Endodermal cell (in vitro differentiated cells): ENCODE measurements around the gene AIRE. TPM values are rescaled to one million over a fixed set of nuclear protein-coding genes. Genes with fewer than 3 reads are reported as not detected.
A peak's percentile ranks its signal among the peaks of the same experiment; 100 is the strongest.

Experiments
- DNase-seq: peaks from one replicate; pipeline ENCODE4 v3.0.0-alpha.2; 2017
- H3K27ac ChIP-seq: 2 replicates; pipeline ENCODE4 v1.5.1; 2013; ENCODE audit warnings: mild to moderate bottlenecking, low read depth, low read length, moderate library complexity
- H3K27me3 ChIP-seq: 2 replicates; pipeline ENCODE4 v1.6.1; 2013; ENCODE audit warnings: mild to moderate bottlenecking, low read length, moderate library complexity; ENCODE audit not compliant: insufficient read depth, control insufficient read depth, poor library complexity, severe bottlenecking
- H3K36me3 ChIP-seq: 2 replicates; pipeline ENCODE4 v1.7.0; 2013; ENCODE audit warnings: mild to moderate bottlenecking, low read length, moderate library complexity; ENCODE audit not compliant: control insufficient read depth, insufficient read depth
- H3K4me1 ChIP-seq: one replicate; pipeline ENCODE4 v1.7.0; 2013; ENCODE audit warnings: low read length; ENCODE audit not compliant: control insufficient read depth, insufficient read depth
- H3K4me3 ChIP-seq: 2 replicates; pipeline ENCODE4 v1.5.1; 2013; ENCODE audit warnings: mild to moderate bottlenecking, low read length, moderate library complexity
- H3K9ac ChIP-seq: 2 replicates; pipeline ENCODE4 v1.6.1; 2013; ENCODE audit warnings: mild to moderate bottlenecking, low read length, moderate library complexity; ENCODE audit not compliant: poor library complexity, severe bottlenecking; ENCODE audit errors: extremely low read depth
- H3K9me3 ChIP-seq: 2 replicates; pipeline ENCODE4 v1.6.1; 2013; ENCODE audit warnings: mild to moderate bottlenecking, low read length, moderate library complexity; ENCODE audit not compliant: control insufficient read depth
- H3K27ac Mint-ChIP-seq: 2 replicates; pipeline ENCODE4 v1.8.0; 2020; ENCODE audit warnings: mixed read lengths
- H3K27me3 Mint-ChIP-seq: 2 replicates; pipeline ENCODE4 v1.8.0; 2021; ENCODE audit warnings: mild to moderate bottlenecking, mixed read lengths; ENCODE audit not compliant: insufficient read depth
- H3K36me3 Mint-ChIP-seq: 2 replicates; pipeline ENCODE4 v1.8.0; 2020; ENCODE audit warnings: low read depth, mixed read lengths
- H3K4me1 Mint-ChIP-seq: 2 replicates; pipeline ENCODE4 v1.8.0; 2020; ENCODE audit warnings: mixed read lengths
- H3K4me3 Mint-ChIP-seq: 2 replicates; pipeline ENCODE4 v1.8.0; 2020; ENCODE audit warnings: mild to moderate bottlenecking, moderate library complexity, mixed read lengths
- H3K9me3 Mint-ChIP-seq: 2 replicates; pipeline ENCODE4 v1.8.0; 2020; ENCODE audit warnings: mild to moderate bottlenecking, mixed read lengths
- CTCF ChIP-seq: fragments of 200-600 bp; sonication (generic); conservative IDR thresholded peaks from 2 replicates; pipeline ENCODE4 v1.5.0; 2021; ENCODE audit warnings: antibody characterized with exemption, mild to moderate bottlenecking
- whole genome bisulfite sequencing, 2 experiments: methylation state at CpG; one replicate each; pipeline versions ENCODE4 v1.1.5 to v1.1.7; 2013; ENCODE audit warnings: missing lambda C conversion rate in 2 of 2, mixed read lengths in 1 of 2; ENCODE audit not compliant: insufficient coverage in 1 of 2, insufficient read length in 1 of 2; 5-methylcytosine and 5-hydroxymethylcytosine counted together
- total RNA-seq, 2 donors: library from RNA; stranded (reverse); fragmentation: NEBNext Ultra II Directional in 1 of 2; extraction: Animal tissue kit (Norgen Biotek cat#: 25700) in 1 of 2; gene quantifications; 2 replicates in 1 of 2; 3 replicates in 1 of 2; pipeline ENCODE4 v1.2.1, GENCODE V29; 2021

Gene AIRE
- total RNA-seq, 2 donors from 2014 or later, result 1.2 to 2.7 TPM

- 93 to 94% methylated on average over 14 to 17 of the region's 17 CpGs for WGBS, 2 experiments
- no peaks in the 10 kb centered on the region for H3K27me3 Mint-ChIP-seq
- DNase-seq, result no peak
- H3K36me3 Mint-ChIP-seq, result peaks cover 7% of the 10 kb centered on the region
- Histone ChIP-seq H3K36me3 (no peaks in the 10 kb centered on the region), H3K27me3 (no peaks in the 10 kb centered on the region), H3K27ac (no peak overlapping the region), H3K9ac (peak overlapping the region; percentile 88), H3K4me1 (peaks cover 22% of the 10 kb centered on the region), H3K4me3 (peak overlapping the region; percentile 74), H3K9me3 (peaks cover 26% of the 10 kb centered on the region)
- peak overlapping the region; percentile 21 for H3K27ac Mint-ChIP-seq
- TF ChIP-seq CTCF, result no peak
- peaks cover 36% of the 10 kb centered on the region for H3K4me1 Mint-ChIP-seq
- peaks cover 53% of the 10 kb centered on the region for H3K9me3 Mint-ChIP-seq
- H3K4me3 Mint-ChIP-seq, result no peak overlapping the region
Measured at GRCh38 chr21:44344541-44345183, 59.0 kb downstream of the AIRE start.

GRCh38 chr21:44345495-44345894 is 59.8 kb downstream of the AIRE start:
- Histone ChIP-seq H3K9me3 (peaks cover 26% of the 10 kb centered on the region), H3K9ac (peak overlapping the region; percentile 3), H3K4me3 (peak overlapping the region; percentile 74), H3K27me3 (no peaks in the 10 kb centered on the region), H3K27ac (no peak overlapping the region), H3K36me3 (no peaks in the 10 kb centered on the region), H3K4me1 (peaks cover 13% of the 10 kb centered on the region)
- 63 to 88% methylated on average over 9 to 11 of the region's 11 CpGs for WGBS, 2 experiments
- Mint-ChIP-seq H3K36me3 (peaks cover 7% of the 10 kb centered on the region), H3K4me3 (no peak overlapping the region), H3K27me3 (no peaks in the 10 kb centered on the region), H3K9me3 (peaks cover 48% of the 10 kb centered on the region), H3K27ac (no peak overlapping the region), H3K4me1 (peaks cover 28% of the 10 kb centered on the region)
- no peak for DNase-seq
- no peak for TF ChIP-seq CTCF

GRCh38 chr21:44347911-44348451 is 62.3 kb downstream of the AIRE start:
- H3K27ac ChIP-seq, result no peak overlapping the region
- no peak for TF ChIP-seq CTCF
- peaks cover 2% of the 10 kb centered on the region for H3K4me1 ChIP-seq
- Mint-ChIP-seq H3K4me3 (no peak overlapping the region), H3K27ac (no peak overlapping the region), H3K9me3 (peaks cover 28% of the 10 kb centered on the region), H3K36me3 (peaks cover 6% of the 10 kb centered on the region), H3K4me1 (peaks cover 7% of the 10 kb centered on the region), H3K27me3 (peaks cover 1% of the 10 kb centered on the region)
- H3K9me3 ChIP-seq, result peaks cover 26% of the 10 kb centered on the region
- no peak overlapping the region for H3K4me3 ChIP-seq
- DNase-seq, result no peak
- H3K9ac ChIP-seq, result no peak overlapping the region
- H3K36me3 ChIP-seq, result no peaks in the 10 kb centered on the region
- WGBS, 2 experiments, result 90 to 91% methylated on average over 20 to 22 of the region's 22 CpGs
- H3K27me3 ChIP-seq, result no peaks in the 10 kb centered on the region

Other genes with a start within 250 kb of the AIRE start
- gene PWP2, start 178.5 kb upstream of the AIRE start, total RNA-seq, result 1 to 10 TPM; 9.1 to 9.6 TPM
- gene GATD3, start 152.2 kb upstream of the AIRE start, total RNA-seq, result 10 to 100 TPM; 16.3 to 22.5 TPM
- gene ICOSLG, start 44.9 kb upstream of the AIRE start, total RNA-seq, result 1 to 10 TPM; 5.3 to 5.8 TPM
- 1 to 10 TPM in 1 of 2 donors, not detected in 1; 1.3 TPM for gene DNMT3L, start 24.0 kb upstream of the AIRE start, total RNA-seq
- gene PFKL, start 14.2 kb downstream of the AIRE start, total RNA-seq, result 100 to 1,000 TPM; 195 to 198 TPM
- 10 to 100 TPM; 33.1 to 35.7 TPM for gene CFAP410, start 53.5 kb downstream of the AIRE start, total RNA-seq
- 10 to 100 TPM in 1 of 2 donors, 1 to 10 TPM in 1; 1.6 to 12.5 TPM for gene TRPM2, start 67.7 kb downstream of the AIRE start, total RNA-seq
- gene LRRC3, start 169.6 kb downstream of the AIRE start, total RNA-seq, result 10 to 100 TPM; 14.1 to 16.5 TPM